GM12891 (cell line): Measurements from ENCODE around the gene RIC1.

Source experiments
- POLR2A ChIP-seq: IDR thresholded peaks from 2 replicates; pipeline ENCODE4 v1.6.1; 2011; ENCODE audit warnings: low read depth, low read length, control low read depth
- POLR2AphosphoS5 ChIP-seq: IDR thresholded peaks from 2 replicates; pipeline ENCODE4 v1.6.1; 2011; ENCODE audit warnings: low read depth, low read length, control low read depth
- TAF1 ChIP-seq: IDR thresholded peaks from 2 replicates; pipeline ENCODE4 v1.6.1; 2011; ENCODE audit warnings: low read depth, low read length, control low read depth

DNA sequence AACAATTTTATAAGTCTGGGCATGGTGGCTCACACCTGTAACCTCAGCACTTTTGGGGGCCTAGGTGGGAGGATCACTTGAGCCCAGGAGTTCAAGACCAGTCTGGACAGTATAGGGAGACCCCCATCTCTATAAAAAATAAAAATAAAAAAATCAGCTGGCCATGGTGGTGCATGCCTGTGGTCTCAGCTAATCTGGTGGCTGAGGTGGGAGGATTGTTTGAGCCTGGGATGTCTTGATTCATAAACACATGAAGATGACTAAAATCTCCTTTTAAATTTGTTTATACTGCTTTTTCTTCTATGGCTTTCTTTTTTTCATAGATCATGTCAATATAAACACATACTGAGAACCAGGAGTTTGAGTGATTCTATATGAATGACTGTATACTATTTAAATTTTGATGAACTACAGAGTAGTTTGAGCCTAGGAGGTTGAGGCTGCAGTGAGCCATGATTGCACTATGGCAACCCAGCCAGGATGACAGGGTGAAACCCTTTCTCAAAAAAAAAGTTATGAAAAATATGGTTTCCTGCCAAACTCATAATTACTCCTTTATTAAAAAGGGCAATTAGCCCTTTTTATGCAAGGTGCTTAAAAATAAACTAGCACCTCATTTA lies 14.2 kb downstream of the RIC1 start:
- TF ChIP-seq POLR2A: no peak
- no peak for TF ChIP-seq POLR2AphosphoS5
- TF ChIP-seq TAF1: no peak
